Hematopoietic multipotent progenitor cell (in vitro differentiated cells): ENCODE data around the gene ACOT9. TPM values are rescaled to one million over a fixed set of nuclear protein-coding genes. Genes with fewer than 3 reads are reported as not detected.
"Not testable (repeated sequence)": the region's sequence is repeated elsewhere in the genome, so short reads cannot be mapped to it uniquely, and the experiment has no call there.

Experiments
- DNase-seq, 3 donors: peaks; one replicate each; pipeline ENCODE4 v3.0.0-alpha.2; 2011 to 2015; ENCODE audit warnings: low read depth in 2 of 3, low spot score in 2 of 3
- total RNA-seq: library from RNA; depleted of rRNA; stranded (reverse); fragments of >200 nt; gene quantifications from one replicate; pipeline ENCODE4 v1.2.3, GENCODE V29; 2012

The ACOT9 gene
- total RNA-seq, 1 donor: 7.8 TPM

- DNase-seq: no peak
Observed at GRCh38 chrX:23705235-23705634, 37.8 kb downstream of the ACOT9 start.

GRCh38 chrX:23704673-23705206, 38.3 kb downstream of the ACOT9 start:
- DNase-seq: no peak

GRCh38 chrX:23699636-23700194, 43.4 kb downstream of the ACOT9 start:
- peak in 2 of 3 donors; percentile 55 to 77 for DNase-seq

GRCh38 chrX:23694606-23695005, 48.5 kb downstream of the ACOT9 start:
- DNase-seq: peak in 2 of 3 donors; percentile 31 to 66

- no peak for DNase-seq
Observed at GRCh38 chrX:23692166-23692565, 50.9 kb downstream of the ACOT9 start.

- not testable (repeated sequence) for DNase-seq
Observed at GRCh38 chrX:23676486-23676885, 66.6 kb downstream of the ACOT9 start.

- DNase-seq: no peak
Observed at GRCh38 chrX:23673108-23673507, 70.0 kb downstream of the ACOT9 start.

- no peak for DNase-seq
Observed at GRCh38 chrX:23670528-23670927, 72.5 kb downstream of the ACOT9 start.

GRCh38 chrX:23668335-23668734, 74.7 kb downstream of the ACOT9 start:
- no peak for DNase-seq

- DNase-seq: peak; percentile 41 to 76 (median 69)
Observed at GRCh38 chrX:23667239-23668177, 75.6 kb downstream of the ACOT9 start, which contains the start of gene PRDX4. Gene PRDX4 (plus strand): TSS chrX:23667493. CDS start chrX:23667571, 78 bp downstream.

GRCh38 chrX:23666282-23666681, 76.8 kb downstream of the ACOT9 start:
- peak in 1 of 3 donors; percentile 1 for DNase-seq

- no peak for DNase-seq
Observed at GRCh38 chrX:23664496-23664895, 78.6 kb downstream of the ACOT9 start.

GRCh38 chrX:23662853-23663252, 80.2 kb downstream of the ACOT9 start:
- no peak for DNase-seq

GRCh38 chrX:23662187-23662586, 80.9 kb downstream of the ACOT9 start:
- DNase-seq: peak in 1 of 3 donors; percentile 45

GRCh38 chrX:23661671-23662070, 81.4 kb downstream of the ACOT9 start:
- no peak for DNase-seq

- DNase-seq: no peak
Observed at GRCh38 chrX:23660766-23661132, 82.3 kb downstream of the ACOT9 start.

GRCh38 chrX:23660083-23660765, 82.9 kb downstream of the ACOT9 start:
- DNase-seq: not testable (repeated sequence)

- DNase-seq: no peak
Observed at GRCh38 chrX:23659339-23659738, 83.7 kb downstream of the ACOT9 start.

- DNase-seq: no peak
Observed at GRCh38 chrX:23656684-23657083, 86.4 kb downstream of the ACOT9 start.

- DNase-seq: peak in 1 of 3 donors; percentile 54
Observed at GRCh38 chrX:23656091-23656490, 87.0 kb downstream of the ACOT9 start.
